ENCODE measurements around the gene CBX1.

Gene CBX1

DNA sequence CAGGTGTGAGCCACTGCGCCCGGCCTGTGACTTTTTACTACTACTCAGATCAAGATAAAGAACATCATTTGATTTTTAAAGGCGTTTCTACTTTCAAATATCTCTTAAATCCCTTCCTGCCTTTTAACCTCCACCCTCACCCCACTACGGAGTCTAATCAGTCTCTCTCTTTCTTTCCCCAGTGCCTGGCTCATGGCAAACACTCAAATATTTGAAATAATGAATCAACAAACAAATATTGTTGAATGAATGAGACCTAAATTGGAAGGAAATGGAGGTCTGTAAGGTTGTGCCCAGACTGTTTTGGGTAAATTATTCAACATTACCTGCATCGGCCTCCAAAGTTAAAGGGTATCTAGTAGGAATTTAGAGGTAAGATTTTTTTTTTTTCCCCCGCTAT lies 78.4 kb downstream of the CBX1 start:
- H3K4me3 ChIP-seq (ENCODE audit: low read length, poor library complexity, severe bottlenecking) = peak overlapping the region; percentile 72
- peaks cover 5% of the 10 kb centered on the region for H4K20me1 ChIP-seq (ENCODE audit: insufficient read depth, low read length, poor library complexity, severe bottlenecking)
- no peaks in the 10 kb centered on the region for H3K36me3 ChIP-seq (ENCODE audit: insufficient read depth, low read length)
- no peaks in the 10 kb centered on the region for H3F3A ChIP-seq (ENCODE audit: low read depth)
- H3K9ac ChIP-seq (ENCODE audit: low read depth, low read length, poor library complexity, severe bottlenecking) = no peak overlapping the region
- no peaks in the 10 kb centered on the region for H3K27me3 ChIP-seq (ENCODE audit: insufficient read depth, low read length, poor library complexity, severe bottlenecking)
- H3K4me1 ChIP-seq (ENCODE audit: insufficient read depth, low read length, poor library complexity, severe bottlenecking) = peaks cover 26% of the 10 kb centered on the region
- 0 out of 2 replicates have a peak overlapping the region, but pooled peaks have one; percentile 76 for H2AFZ ChIP-seq (ENCODE audit: low read length)
- peak overlapping the region; percentile 82 for H3K4me2 ChIP-seq (ENCODE audit: low read depth, low read length, poor library complexity, severe bottlenecking)
- H3K79me2 ChIP-seq (ENCODE audit: insufficient read depth, low read length) = no peaks in the 10 kb centered on the region
- TF ChIP-seq, protein P1, sequence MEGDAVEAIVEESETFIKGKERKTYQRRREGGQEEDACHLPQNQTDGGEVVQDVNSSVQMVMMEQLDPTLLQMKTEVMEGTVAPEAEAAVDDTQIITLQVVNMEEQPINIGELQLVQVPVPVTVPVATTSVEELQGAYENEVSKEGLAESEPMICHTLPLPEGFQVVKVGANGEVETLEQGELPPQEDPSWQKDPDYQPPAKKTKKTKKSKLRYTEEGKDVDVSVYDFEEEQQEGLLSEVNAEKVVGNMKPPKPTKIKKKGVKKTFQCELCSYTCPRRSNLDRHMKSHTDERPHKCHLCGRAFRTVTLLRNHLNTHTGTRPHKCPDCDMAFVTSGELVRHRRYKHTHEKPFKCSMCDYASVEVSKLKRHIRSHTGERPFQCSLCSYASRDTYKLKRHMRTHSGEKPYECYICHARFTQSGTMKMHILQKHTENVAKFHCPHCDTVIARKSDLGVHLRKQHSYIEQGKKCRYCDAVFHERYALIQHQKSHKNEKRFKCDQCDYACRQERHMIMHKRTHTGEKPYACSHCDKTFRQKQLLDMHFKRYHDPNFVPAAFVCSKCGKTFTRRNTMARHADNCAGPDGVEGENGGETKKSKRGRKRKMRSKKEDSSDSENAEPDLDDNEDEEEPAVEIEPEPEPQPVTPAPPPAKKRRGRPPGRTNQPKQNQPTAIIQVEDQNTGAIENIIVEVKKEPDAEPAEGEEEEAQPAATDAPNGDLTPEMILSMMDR (conservative IDR thresholded peaks at IDR 0.05; ENCODE audit: low read length) = no peak
- TF ChIP-seq EZH2phosphoT487 (IDR thresholded peaks at IDR 0.05; ENCODE audit: borderline replicate concordance) = no peak
- H3K9me3 ChIP-seq (ENCODE audit: insufficient read depth, low read depth, low read length) = no peaks in the 10 kb centered on the region
- H3K9me2 ChIP-seq (replicated peaks; ENCODE audit: low read depth, low read length) = no peaks in the 10 kb centered on the region

DNA sequence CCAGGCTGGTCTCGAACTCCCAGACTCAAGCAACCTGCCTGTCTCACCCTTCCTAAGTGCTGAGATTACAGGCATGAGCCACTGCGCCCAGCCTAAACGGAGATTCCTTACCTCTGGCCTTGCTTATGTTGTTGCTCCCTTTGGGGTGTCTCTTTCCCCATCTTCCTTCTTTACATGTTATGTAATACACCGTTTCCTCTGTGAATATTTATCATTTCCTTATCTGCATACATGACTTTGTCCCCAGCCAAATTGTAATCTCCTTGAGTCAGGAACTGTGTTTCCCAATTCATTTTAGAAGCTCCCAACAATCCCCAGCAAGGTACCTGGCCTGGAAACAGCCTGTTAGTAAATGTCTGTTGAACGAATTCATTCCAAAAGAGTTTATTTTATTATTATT lies 79.3 kb downstream of the CBX1 start:
- no peaks in the 10 kb centered on the region for H3K9me3 ChIP-seq (ENCODE audit: insufficient read depth, low read depth, low read length)
- H3K4me1 ChIP-seq (ENCODE audit: insufficient read depth, low read length, poor library complexity, severe bottlenecking) = peaks cover 26% of the 10 kb centered on the region
- H3K4me2 ChIP-seq (ENCODE audit: low read depth, low read length, poor library complexity, severe bottlenecking) = no peak overlapping the region
- no peaks in the 10 kb centered on the region for H3K79me2 ChIP-seq (ENCODE audit: insufficient read depth, low read length)
- H3K4me3 ChIP-seq (ENCODE audit: low read length, poor library complexity, severe bottlenecking) = no peak overlapping the region
- no peaks in the 10 kb centered on the region for H3K27me3 ChIP-seq (ENCODE audit: insufficient read depth, low read length, poor library complexity, severe bottlenecking)
- H3K9ac ChIP-seq (ENCODE audit: low read depth, low read length, poor library complexity, severe bottlenecking) = no peak overlapping the region
- no peaks in the 10 kb centered on the region for H3K9me2 ChIP-seq (replicated peaks; ENCODE audit: low read depth, low read length)
- no peaks in the 10 kb centered on the region for H3K36me3 ChIP-seq (ENCODE audit: insufficient read depth, low read length)
- no peak overlapping the region for H2AFZ ChIP-seq (ENCODE audit: low read length)
- no peaks in the 10 kb centered on the region for H3F3A ChIP-seq (ENCODE audit: low read depth)
- TF ChIP-seq, protein P1 (conservative IDR thresholded peaks at IDR 0.05; ENCODE audit: low read length) = no peak
- no peak for TF ChIP-seq EZH2phosphoT487 (IDR thresholded peaks at IDR 0.05; ENCODE audit: borderline replicate concordance)
- H4K20me1 ChIP-seq (ENCODE audit: insufficient read depth, low read length, poor library complexity, severe bottlenecking) = peaks cover 5% of the 10 kb centered on the region
